Activated CD8-positive, alpha-beta memory T cell treated with anti-CD3 and anti-CD28 coated beads, Interleukin-2, amount 50 U/mL, for 48 hours (primary cell): ENCODE data around the gene CCDC127.

Source experiments
- DNase-seq: peaks from one replicate; pipeline ENCODE4 v3.0.0-alpha.2; 2020

Gene CCDC127

GRCh38 chr5:188488-189481 is 29.2 kb downstream of the CCDC127 start:
- DNase-seq: peak; percentile 93

GRCh38 chr5:187617-188451 is 30.1 kb downstream of the CCDC127 start:
- DNase-seq: no peak

GRCh38 chr5:187042-187431 is 30.9 kb downstream of the CCDC127 start:
- no peak for DNase-seq

- no peak for DNase-seq
Observed at GRCh38 chr5:186091-187041, 31.6 kb downstream of the CCDC127 start.

GRCh38 chr5:185095-186070 is 32.6 kb downstream of the CCDC127 start:
- no peak for DNase-seq

- DNase-seq: no peak
Observed at GRCh38 chr5:184471-184870, 33.5 kb downstream of the CCDC127 start.

- no peak for DNase-seq
Observed at GRCh38 chr5:182126-182525, 35.8 kb downstream of the CCDC127 start.

GRCh38 chr5:181566-181965 is 36.4 kb downstream of the CCDC127 start:
- no peak for DNase-seq

GRCh38 chr5:181160-181559 is 36.8 kb downstream of the CCDC127 start:
- DNase-seq: no peak

- DNase-seq: no peak
Observed at GRCh38 chr5:180286-180918, 37.6 kb downstream of the CCDC127 start.

- no peak for DNase-seq
Observed at GRCh38 chr5:179401-179800, 38.6 kb downstream of the CCDC127 start.

GRCh38 chr5:178110-178509 is 39.8 kb downstream of the CCDC127 start:
- no peak for DNase-seq

GRCh38 chr5:176296-176823 is 41.6 kb downstream of the CCDC127 start:
- DNase-seq: no peak

- no peak for DNase-seq
Observed at GRCh38 chr5:174876-175465, 43.0 kb downstream of the CCDC127 start.

GRCh38 chr5:174291-174600 is 43.7 kb downstream of the CCDC127 start:
- no peak for DNase-seq

GRCh38 chr5:173392-174290 is 44.3 kb downstream of the CCDC127 start:
- no peak for DNase-seq

- no peak for DNase-seq
Observed at GRCh38 chr5:172841-173251, 45.1 kb downstream of the CCDC127 start.

GRCh38 chr5:172421-172820 is 45.5 kb downstream of the CCDC127 start:
- DNase-seq: peak; percentile 10

GRCh38 chr5:171801-172331 is 46.1 kb downstream of the CCDC127 start:
- DNase-seq: peak; percentile 32
